GM18909 (cell line): Measurements from ENCODE around the gene PTPRS.
"Not testable (repeated sequence)": the region's sequence is repeated elsewhere in the genome, so short reads cannot be mapped to it uniquely, and the experiment has no call there.

Source experiments
- ATAC-seq: cut with Tn5 transposase; IDR thresholded peaks from one replicate; pipeline ENCODE4 v1.9.1; 2021; ENCODE audit warnings: mild to moderate bottlenecking; ENCODE audit not compliant: unreplicated experiment, poor library complexity

Gene PTPRS

GRCh38 chr19:5340637-5341447 is at the start of gene PTPRS:
Gene PTPRS (minus strand): TSS chr19:5340812. CDS start chr19:5286140, 54,672 bp downstream.
- peak; percentile 57 for ATAC-seq

- ATAC-seq, result no peak
Measured at GRCh38 chr19:5389353-5389752, 48.7 kb upstream of the PTPRS start.

- ATAC-seq, result no peak
Measured at GRCh38 chr19:5387472-5387871, 46.9 kb upstream of the PTPRS start.

- no peak for ATAC-seq
Measured at GRCh38 chr19:5386841-5387240, 46.2 kb upstream of the PTPRS start.

- ATAC-seq, result not testable (repeated sequence)
Measured at GRCh38 chr19:5381197-5381596, 40.6 kb upstream of the PTPRS start.

- no peak for ATAC-seq
Measured at GRCh38 chr19:5380215-5380919, 39.8 kb upstream of the PTPRS start.

- no peak for ATAC-seq
Measured at GRCh38 chr19:5376928-5377327, 36.3 kb upstream of the PTPRS start.

- no peak for ATAC-seq
Measured at GRCh38 chr19:5372572-5373200, 32.1 kb upstream of the PTPRS start.

GRCh38 chr19:5369962-5370367 is 29.4 kb upstream of the PTPRS start:
- ATAC-seq, result no peak

- ATAC-seq, result no peak
Measured at GRCh38 chr19:5369304-5369703, 28.7 kb upstream of the PTPRS start.

- ATAC-seq, result no peak
Measured at GRCh38 chr19:5367530-5368133, 27.0 kb upstream of the PTPRS start.

GRCh38 chr19:5365905-5366304 is 25.3 kb upstream of the PTPRS start:
- no peak for ATAC-seq

- no peak for ATAC-seq
Measured at GRCh38 chr19:5364674-5365073, 24.1 kb upstream of the PTPRS start.

GRCh38 chr19:5361839-5362238 is 21.2 kb upstream of the PTPRS start:
- ATAC-seq, result not testable (repeated sequence)

- ATAC-seq, result no peak
Measured at GRCh38 chr19:5361407-5361806, 20.8 kb upstream of the PTPRS start.

GRCh38 chr19:5360003-5360780 is 19.6 kb upstream of the PTPRS start:
- no peak for ATAC-seq

- no peak for ATAC-seq
Measured at GRCh38 chr19:5358173-5358800, 17.7 kb upstream of the PTPRS start.

GRCh38 chr19:5357584-5357983 is 17.0 kb upstream of the PTPRS start:
- no peak for ATAC-seq

GRCh38 chr19:5356918-5357317 is 16.3 kb upstream of the PTPRS start:
- no peak for ATAC-seq

GRCh38 chr19:5356428-5356827 is 15.8 kb upstream of the PTPRS start:
- no peak for ATAC-seq
